ENCODE data around the gene RPN2. TPM values are rescaled to one million over a fixed set of nuclear protein-coding genes. Genes with fewer than 3 reads are reported as not detected.

The RPN2 gene
- total RNA-seq, 1 donor from 2014 or later, result 128 TPM

- ATAC-seq (no peak), DNase-seq (ENCODE audit: low spot score) (no peak)
Measured at GRCh38 chr20:37261714-37262113, 82.6 kb downstream of the RPN2 start, which contains the start of gene GHRH. TSS of gene GHRH (minus strand) at chr20:37261814. CDS start at chr20:37256889, 4,925 bp downstream.

- no peak for DNase-seq (ENCODE audit: low spot score)
- ATAC-seq, result no peak
Measured at GRCh38 chr20:37262505-37262904, 83.4 kb downstream of the RPN2 start.

- no peak for DNase-seq (ENCODE audit: low spot score)
- no peak for ATAC-seq
Measured at GRCh38 chr20:37263686-37264085, 84.6 kb downstream of the RPN2 start.

GRCh38 chr20:37265152-37265551, 86.0 kb downstream of the RPN2 start:
- DNase-seq (ENCODE audit: low spot score), result no peak
- no peak for ATAC-seq

GRCh38 chr20:37266940-37267666, 88.0 kb downstream of the RPN2 start:
- ATAC-seq (no peak), DNase-seq (ENCODE audit: low spot score) (no peak)

GRCh38 chr20:37267667-37268313, 88.7 kb downstream of the RPN2 start:
- ATAC-seq (no peak), DNase-seq (ENCODE audit: low spot score) (no peak)

GRCh38 chr20:37270576-37271420, 91.7 kb downstream of the RPN2 start:
- DNase-seq (ENCODE audit: low spot score), result no peak
- ATAC-seq, result peak; percentile 18

- ATAC-seq (no peak), DNase-seq (ENCODE audit: low spot score) (no peak)
Measured at GRCh38 chr20:37271421-37271768, 92.3 kb downstream of the RPN2 start.

- DNase-seq (ENCODE audit: low spot score), result no peak
- ATAC-seq, result no peak
Measured at GRCh38 chr20:37273988-37274387, 94.9 kb downstream of the RPN2 start.

- no peak for DNase-seq (ENCODE audit: low spot score)
- ATAC-seq, result no peak
Measured at GRCh38 chr20:37274851-37275524, 95.9 kb downstream of the RPN2 start.

- ATAC-seq (peak; percentile 80), DNase-seq (ENCODE audit: low spot score) (peak; percentile 51)
Measured at GRCh38 chr20:37276494-37277252, 97.5 kb downstream of the RPN2 start.

GRCh38 chr20:37277253-37277593, 98.1 kb downstream of the RPN2 start:
- no peak for DNase-seq (ENCODE audit: low spot score)
- ATAC-seq, result no peak

GRCh38 chr20:37278966-37279590, 99.9 kb downstream of the RPN2 start:
- DNase-seq (ENCODE audit: low spot score) (no peak), ATAC-seq (no peak)

- ATAC-seq (peak; percentile 71), DNase-seq (ENCODE audit: low spot score) (peak; percentile 55)
Measured at GRCh38 chr20:37279820-37280219, 100.7 kb downstream of the RPN2 start.

- ATAC-seq (no peak), DNase-seq (ENCODE audit: low spot score) (no peak)
Measured at GRCh38 chr20:37280403-37280802, 101.3 kb downstream of the RPN2 start.

- ATAC-seq (no peak), DNase-seq (ENCODE audit: low spot score) (no peak)
Measured at GRCh38 chr20:37282556-37282955, 103.4 kb downstream of the RPN2 start.

- DNase-seq (ENCODE audit: low spot score) (no peak), ATAC-seq (peak; percentile 6)
Measured at GRCh38 chr20:37283530-37284195, 104.5 kb downstream of the RPN2 start.

GRCh38 chr20:37284691-37285161, 105.6 kb downstream of the RPN2 start:
- DNase-seq (ENCODE audit: low spot score) (no peak), ATAC-seq (no peak)

GRCh38 chr20:37285664-37286374, 106.7 kb downstream of the RPN2 start:
- ATAC-seq, result peak; percentile 32
- peak; percentile 56 for DNase-seq (ENCODE audit: low spot score)

Measured in left lobe of liver (tissue), 2 donors.